Activated naive CD4-positive, alpha-beta T cell treated with anti-CD3 and anti-CD28 coated beads, Interleukin-2, amount 10 ng/mL, durations not matched to agents 7 days and 5 days (primary cell): ENCODE data around the gene MAMDC4.
A peak's percentile ranks its signal among the peaks of the same experiment; 100 is the strongest.
"Not testable (repeated sequence)": the region's sequence is repeated elsewhere in the genome, so short reads cannot be mapped to it uniquely, and the experiment has no call there.

Experiments used
- CTCF ChIA-PET: fragments of 350-600 bp; sonication (Branson Sonifier 250); formaldehyde crosslinking; loops from one replicate; lab custom pipeline; 2021; ENCODE audit warnings: antibody characterized with exemption; lab: Charles Lee
- DNase-seq: peaks from one replicate; pipeline ENCODE4 v3.0.0-alpha.2; 2020
- H3K27ac Mint-ChIP-seq: one replicate; pipeline ENCODE4 v1.8.0; 2021; ENCODE audit warnings: mild to moderate bottlenecking, moderate library complexity, mixed read lengths
- H3K27me3 Mint-ChIP-seq: one replicate; pipeline ENCODE4 v1.8.0; 2021; ENCODE audit warnings: mild to moderate bottlenecking, mixed read lengths
- H3K36me3 Mint-ChIP-seq: one replicate; pipeline ENCODE4 v1.8.0; 2021; ENCODE audit warnings: mixed read lengths
- H3K4me1 Mint-ChIP-seq: one replicate; pipeline ENCODE4 v1.8.0; 2021; ENCODE audit warnings: mixed read lengths
- H3K4me3 Mint-ChIP-seq: one replicate; pipeline ENCODE4 v1.8.0; 2021; ENCODE audit warnings: mild to moderate bottlenecking, moderate library complexity, mixed read lengths
- H3K9me3 Mint-ChIP-seq: one replicate; pipeline ENCODE4 v1.8.0; 2021; ENCODE audit warnings: mixed read lengths

Gene MAMDC4

DNA sequence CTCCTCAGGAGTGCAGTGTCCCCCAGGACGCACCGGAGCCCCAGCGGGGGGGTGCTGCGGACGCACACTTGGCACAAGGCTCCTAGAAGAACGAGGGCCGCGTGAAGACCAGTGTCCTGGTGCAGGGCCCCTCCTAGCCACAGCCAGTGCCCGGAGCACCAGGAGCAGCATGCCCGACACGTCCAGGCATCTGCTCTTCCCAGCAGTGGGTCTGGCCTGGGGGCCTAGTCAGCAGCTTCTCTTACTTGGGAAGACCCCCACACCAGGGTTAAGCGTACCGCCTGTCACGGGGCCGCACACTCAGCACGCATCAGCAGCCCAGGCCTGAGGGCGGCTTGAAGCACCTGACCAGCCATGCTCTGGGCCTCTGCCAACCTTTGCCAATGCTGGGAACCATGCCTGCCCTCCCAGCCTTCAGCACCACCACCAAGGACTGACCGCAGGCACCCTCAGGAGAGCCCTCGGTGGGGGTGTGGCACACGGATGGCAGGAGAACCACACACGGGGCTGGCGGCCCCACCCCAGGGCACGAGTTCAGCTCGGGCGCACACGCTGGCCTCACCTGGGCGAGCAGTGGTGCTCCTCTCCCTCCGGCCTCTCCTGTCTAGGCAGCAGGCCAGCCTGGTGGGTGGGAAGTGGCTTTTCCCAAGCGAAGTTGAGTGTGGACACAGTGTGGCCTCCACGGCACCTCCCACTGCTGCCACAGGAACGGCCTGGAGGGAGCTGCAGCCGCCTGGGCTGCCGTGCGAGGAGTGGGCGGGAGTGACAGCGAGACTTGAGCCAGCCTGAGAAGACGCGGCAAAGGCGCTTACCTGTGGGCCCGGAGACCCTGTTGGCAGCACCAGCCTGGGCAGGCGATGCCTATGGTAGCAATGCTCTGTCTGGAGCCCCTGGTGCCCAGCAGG lies 21.9 kb upstream of the MAMDC4 start:
- no peaks in the 10 kb centered on the region for H3K27me3 Mint-ChIP-seq
- no peaks in the 10 kb centered on the region for H3K4me1 Mint-ChIP-seq
- DNase-seq, result no peak
- H3K27ac Mint-ChIP-seq, result no peak overlapping the region
- no peaks in the 10 kb centered on the region for H3K9me3 Mint-ChIP-seq
- no peak overlapping the region for H3K4me3 Mint-ChIP-seq
- peaks cover 26% of the 10 kb centered on the region for H3K36me3 Mint-ChIP-seq
- CTCF ChIA-PET, result no interaction called here

DNA sequence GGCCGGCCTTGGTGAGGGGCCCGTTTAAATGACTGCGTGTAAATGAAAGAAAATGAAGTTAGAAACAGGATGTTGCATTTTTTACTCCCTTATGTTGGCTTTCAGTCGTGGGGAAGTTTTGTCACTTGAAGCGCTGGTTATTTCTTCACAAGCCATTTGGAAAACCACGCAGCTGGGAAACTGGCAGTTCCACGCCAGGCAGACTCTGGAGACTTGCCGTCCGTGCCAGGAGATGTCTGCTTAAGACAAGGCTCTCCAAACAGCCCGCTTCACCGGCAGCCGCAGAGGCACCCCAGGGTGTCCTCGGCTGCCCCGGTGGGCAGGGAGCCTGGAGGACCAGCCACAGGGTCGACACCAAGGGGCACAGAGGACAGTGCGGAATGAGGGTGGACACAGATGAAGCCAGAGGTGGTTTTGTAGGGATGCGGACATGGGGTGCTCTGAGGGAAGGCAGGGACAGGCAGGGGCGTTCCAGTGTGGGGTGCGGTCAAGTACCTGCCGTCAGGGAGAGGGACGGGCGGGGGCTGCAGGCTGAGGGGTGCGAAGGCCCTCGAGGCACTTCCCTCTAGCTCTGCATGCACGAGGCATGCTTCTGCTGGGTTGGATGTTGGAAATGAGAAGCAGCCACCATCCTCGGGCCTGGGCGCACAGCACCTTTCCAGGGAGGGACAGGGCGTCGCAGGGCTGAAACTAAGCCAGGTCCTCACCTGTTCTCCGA lies 21.0 kb upstream of the MAMDC4 start:
- Mint-ChIP-seq H3K36me3 (peaks cover 26% of the 10 kb centered on the region), H3K27ac (no peak overlapping the region), H3K9me3 (no peaks in the 10 kb centered on the region), H3K27me3 (no peaks in the 10 kb centered on the region), H3K4me3 (no peak overlapping the region), H3K4me1 (no peaks in the 10 kb centered on the region)
- CTCF ChIA-PET, result no interaction called here
- DNase-seq, result no peak

DNA sequence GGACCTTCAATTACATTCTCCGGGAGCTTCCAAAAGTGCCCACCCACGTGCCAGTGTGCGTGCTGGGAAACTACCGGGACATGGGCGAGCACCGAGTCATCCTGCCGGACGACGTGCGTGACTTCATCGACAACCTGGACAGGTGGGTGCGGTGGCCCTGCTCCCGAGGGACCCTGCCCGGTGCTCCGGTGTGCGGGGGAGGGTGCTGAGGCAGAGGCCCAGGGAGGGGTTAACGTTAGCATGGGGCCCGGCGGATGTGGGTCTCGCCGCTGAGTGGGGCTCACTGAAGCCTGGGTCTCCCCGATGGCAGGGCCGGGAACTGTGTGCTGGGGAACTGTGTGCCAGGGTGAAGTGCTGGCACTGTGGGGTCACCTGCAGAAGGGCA lies 20.4 kb upstream of the MAMDC4 start:
- Mint-ChIP-seq H3K4me1 (no peaks in the 10 kb centered on the region), H3K4me3 (no peak overlapping the region), H3K36me3 (peaks cover 26% of the 10 kb centered on the region), H3K27me3 (no peaks in the 10 kb centered on the region), H3K9me3 (no peaks in the 10 kb centered on the region), H3K27ac (no peak overlapping the region)
- DNase-seq, result no peak
- CTCF ChIA-PET, result interaction anchor here (2.6 kb wide), 1 partner anchor 11 kb away, joined by 10 read pairs; the partner anchor contains the start of gene AJM1

DNA sequence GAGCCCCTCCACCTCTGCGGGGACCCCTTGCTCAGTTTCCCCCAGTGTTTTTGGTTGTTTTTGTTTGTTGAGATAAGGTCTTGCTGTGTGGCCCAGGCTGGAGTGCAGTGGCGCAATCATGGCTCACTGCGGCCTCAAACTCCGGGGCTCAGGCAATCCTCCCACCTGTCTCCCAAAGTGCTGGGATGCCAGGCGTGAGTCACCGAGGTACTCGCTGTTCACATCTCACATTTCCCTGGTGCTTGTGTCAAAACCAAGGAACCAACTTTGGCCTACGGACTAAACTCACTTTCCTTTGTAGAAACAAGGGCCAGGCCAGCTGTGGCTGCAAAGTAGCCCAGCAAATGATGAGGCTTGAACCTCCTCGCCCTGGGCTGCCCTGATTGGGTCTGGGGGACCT lies 19.6 kb upstream of the MAMDC4 start:
- H3K36me3 Mint-ChIP-seq, result peaks cover 26% of the 10 kb centered on the region
- H3K4me3 Mint-ChIP-seq, result no peak overlapping the region
- no peaks in the 10 kb centered on the region for H3K27me3 Mint-ChIP-seq
- H3K4me1 Mint-ChIP-seq, result no peaks in the 10 kb centered on the region
- CTCF ChIA-PET, result interaction anchor here (2.6 kb wide), 1 partner anchor 10 kb away, joined by 10 read pairs; the partner anchor contains the start of gene AJM1
- DNase-seq, result no peak
- H3K27ac Mint-ChIP-seq, result no peak overlapping the region
- no peaks in the 10 kb centered on the region for H3K9me3 Mint-ChIP-seq

DNA sequence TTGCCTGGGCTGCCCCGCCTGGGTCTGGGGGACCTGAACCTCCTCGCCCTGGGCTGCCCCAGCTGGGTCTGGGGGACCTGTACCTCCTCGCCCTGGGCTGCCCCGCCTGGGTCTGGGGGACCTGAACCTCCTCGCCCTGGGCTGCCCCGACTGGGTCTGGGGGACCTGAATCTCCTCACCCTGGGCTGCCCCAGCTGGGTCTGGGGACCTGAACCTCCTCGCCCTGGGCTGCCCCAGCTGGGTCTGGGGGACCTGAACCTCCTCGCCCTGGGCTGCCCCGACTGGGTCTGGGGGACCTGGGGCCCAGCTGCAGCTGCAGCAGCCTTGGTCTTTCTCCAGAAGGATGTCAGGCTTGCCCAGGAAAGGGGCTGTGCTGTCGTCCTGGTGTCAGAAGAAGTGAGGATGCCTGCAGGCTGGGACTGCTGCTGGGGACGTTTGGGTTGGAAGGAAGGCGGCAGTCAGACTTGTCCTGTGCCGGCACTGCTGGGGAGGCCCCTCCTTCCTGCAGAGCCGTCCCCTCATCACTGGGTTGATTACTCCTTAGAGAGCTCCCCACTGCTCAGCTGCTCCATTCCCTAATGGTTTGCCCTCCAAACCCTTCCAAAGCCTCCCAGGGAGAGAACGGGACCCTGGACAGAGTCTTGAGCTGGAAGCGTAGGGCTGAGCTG lies 18.6 kb upstream of the MAMDC4 start:
- peaks cover 26% of the 10 kb centered on the region for H3K36me3 Mint-ChIP-seq
- H3K4me1 Mint-ChIP-seq, H3K9me3 Mint-ChIP-seq, H3K27me3 Mint-ChIP-seq, DNase-seq, H3K27ac Mint-ChIP-seq, H3K4me3 Mint-ChIP-seq: not testable (repeated sequence)
- CTCF ChIA-PET, result interaction anchor here (2.6 kb wide), 1 partner anchor 9 kb away, joined by 10 read pairs; the partner anchor contains the start of gene AJM1

DNA sequence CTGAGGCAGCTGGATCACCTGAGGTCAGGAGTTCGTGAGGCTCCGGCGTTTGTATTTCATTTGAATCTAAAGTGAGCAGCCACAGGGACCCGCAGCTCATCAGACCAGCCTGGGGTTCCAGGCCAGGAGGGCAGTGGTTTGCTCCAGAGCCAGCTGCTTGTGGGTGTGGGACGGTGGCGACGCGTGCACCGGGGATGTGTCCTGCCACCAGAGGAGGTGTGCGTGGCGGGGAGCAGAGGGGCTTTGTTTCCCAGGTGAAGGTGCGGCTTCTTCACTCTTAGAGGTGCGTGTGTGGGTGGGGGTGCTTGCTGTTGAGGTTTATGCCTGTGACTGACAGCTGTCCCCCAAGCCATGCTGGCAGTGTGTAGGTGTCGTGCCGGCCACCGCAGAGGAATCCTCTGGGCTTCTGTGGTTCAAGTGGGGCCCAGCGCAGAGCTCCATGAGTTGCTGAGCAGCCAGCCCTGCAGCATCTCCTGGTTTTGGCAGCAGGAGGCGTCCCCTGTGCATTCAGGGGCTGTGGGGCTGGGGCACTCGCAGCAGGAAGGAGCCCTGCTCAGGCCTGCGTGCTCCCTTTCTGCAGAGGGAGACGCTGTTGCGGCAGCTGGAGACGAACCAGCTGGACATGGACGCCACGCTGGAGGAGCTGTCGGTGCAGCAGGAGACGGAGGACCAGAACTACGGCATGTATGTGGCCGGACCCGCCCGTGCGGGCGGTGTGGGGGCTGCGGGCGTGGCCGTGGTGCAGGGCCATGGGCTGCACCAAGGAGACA lies 16.8 kb upstream of the MAMDC4 start:
- no peaks in the 10 kb centered on the region for H3K27me3 Mint-ChIP-seq
- no peaks in the 10 kb centered on the region for H3K9me3 Mint-ChIP-seq
- no peak for DNase-seq
- H3K36me3 Mint-ChIP-seq, result peaks cover 17% of the 10 kb centered on the region
- H3K4me1 Mint-ChIP-seq, result peaks cover 3% of the 10 kb centered on the region
- CTCF ChIA-PET, result no interaction called here
- H3K4me3 Mint-ChIP-seq, result no peak overlapping the region
- H3K27ac Mint-ChIP-seq, result no peak overlapping the region

DNA sequence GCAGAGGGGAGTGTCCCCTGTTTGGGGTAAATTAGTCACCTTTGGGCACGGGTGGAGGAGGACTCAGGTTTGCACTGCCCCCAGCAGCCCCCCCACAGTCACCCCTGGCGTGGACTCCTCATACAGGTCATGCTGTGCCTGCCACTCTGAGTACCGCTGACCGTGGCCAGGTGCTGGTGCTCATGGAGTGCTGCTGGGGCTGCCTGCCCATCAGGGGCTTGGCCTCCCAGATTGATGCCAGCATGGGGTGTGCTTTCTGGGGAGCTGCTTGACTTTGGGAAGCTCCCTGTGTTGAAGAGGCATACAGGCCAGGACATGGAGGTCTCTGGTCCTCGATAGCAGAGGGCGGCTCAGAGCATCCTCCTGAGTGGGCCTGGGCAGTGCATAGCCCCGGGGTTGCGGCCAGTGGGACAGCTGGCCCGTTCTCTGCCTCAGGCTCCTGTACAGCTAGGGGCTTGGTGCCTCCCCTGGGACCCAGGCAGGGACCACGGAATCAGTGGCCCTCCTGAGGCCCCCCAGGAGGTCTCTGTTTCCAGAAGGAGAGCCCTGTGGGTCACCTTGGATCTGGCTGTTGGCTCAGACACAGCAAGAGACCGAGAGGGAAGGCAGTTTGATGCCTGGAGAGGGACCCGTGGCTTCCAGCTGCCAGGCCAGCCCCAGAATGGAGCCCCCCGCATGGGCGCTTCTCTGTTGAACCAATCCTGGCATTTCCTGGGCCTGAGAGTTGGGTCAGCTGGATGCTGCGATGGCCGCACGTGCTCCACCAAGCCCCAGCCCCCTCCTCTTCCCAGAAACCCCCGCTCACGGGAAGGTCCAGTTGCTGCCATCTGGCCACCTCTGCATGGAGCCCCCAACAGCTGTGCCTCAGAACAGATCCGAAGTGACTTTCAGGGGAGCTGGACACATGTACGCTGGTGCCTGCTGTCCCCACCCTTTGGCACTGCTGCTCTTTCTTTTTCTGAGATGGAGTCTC lies 15.9 kb upstream of the MAMDC4 start:
- Mint-ChIP-seq H3K27me3 (no peaks in the 10 kb centered on the region), H3K9me3 (no peaks in the 10 kb centered on the region), H3K4me3 (no peak overlapping the region), H3K27ac (no peak overlapping the region), H3K4me1 (peaks cover 5% of the 10 kb centered on the region), H3K36me3 (peaks cover 16% of the 10 kb centered on the region)
- CTCF ChIA-PET, result no interaction called here
- no peak for DNase-seq

DNA sequence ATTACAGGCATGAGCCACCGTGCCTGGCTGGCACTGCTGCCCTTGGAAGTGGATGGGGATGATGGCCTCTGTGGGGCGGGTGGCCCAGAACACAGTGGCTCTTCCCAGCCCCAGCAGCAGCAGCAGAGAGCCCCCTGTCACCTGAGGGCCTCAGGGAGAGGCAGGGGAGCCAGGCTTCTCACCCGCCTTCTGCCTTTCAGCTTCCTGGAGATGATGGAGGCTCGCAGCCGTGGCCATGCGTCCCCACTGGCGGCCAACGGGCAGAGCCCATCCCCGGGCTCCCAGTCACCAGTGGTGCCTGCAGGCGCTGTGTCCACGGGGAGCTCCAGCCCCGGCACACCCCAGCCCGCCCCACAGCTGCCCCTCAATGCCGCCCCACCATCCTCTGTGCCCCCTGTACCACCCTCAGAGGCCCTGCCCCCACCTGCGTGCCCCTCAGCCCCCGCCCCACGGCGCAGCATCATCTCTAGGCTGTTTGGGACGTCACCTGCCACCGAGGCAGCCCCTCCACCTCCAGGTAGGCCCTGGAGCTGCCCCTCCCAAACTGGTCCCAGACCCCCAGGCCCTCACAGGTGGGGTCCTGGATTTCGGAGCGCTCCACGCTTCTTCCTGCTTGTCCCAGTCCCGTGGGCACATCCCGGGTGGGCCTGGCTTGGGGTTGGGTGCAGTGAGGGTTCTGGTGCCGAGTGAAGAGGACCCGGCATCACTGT lies 14.8 kb upstream of the MAMDC4 start:
- CTCF ChIA-PET, result no interaction called here
- DNase-seq, result no peak
- Mint-ChIP-seq H3K9me3 (no peaks in the 10 kb centered on the region), H3K27ac (no peak overlapping the region), H3K36me3 (peaks cover 9% of the 10 kb centered on the region), H3K4me3 (no peak overlapping the region), H3K27me3 (peaks cover 3% of the 10 kb centered on the region), H3K4me1 (peaks cover 9% of the 10 kb centered on the region)

DNA sequence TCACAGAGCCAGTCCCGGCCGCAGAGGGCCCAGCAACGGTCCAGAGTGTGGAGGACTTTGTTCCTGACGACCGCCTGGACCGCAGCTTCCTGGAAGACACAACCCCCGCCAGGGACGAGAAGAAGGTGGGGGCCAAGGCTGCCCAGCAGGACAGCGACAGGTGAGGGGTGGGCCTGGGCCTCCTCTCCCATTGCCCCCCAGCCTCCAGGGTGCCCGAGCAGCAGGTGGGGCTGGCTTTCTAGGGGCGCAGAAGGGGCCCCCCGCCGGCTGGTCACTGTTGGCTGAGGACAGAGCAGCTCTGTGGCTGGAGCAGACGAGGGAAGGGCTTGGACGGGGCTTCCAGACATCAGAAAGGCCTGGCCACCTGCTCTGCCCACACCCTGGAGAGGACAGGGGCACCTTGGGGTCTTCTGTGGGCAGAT lies 14.3 kb upstream of the MAMDC4 start:
- CTCF ChIA-PET, DNase-seq, H3K9me3 Mint-ChIP-seq, H3K27ac Mint-ChIP-seq, H3K36me3 Mint-ChIP-seq, H3K27me3 Mint-ChIP-seq, H3K4me3 Mint-ChIP-seq: not testable (repeated sequence)
- H3K4me1 Mint-ChIP-seq, result peaks cover 11% of the 10 kb centered on the region

DNA sequence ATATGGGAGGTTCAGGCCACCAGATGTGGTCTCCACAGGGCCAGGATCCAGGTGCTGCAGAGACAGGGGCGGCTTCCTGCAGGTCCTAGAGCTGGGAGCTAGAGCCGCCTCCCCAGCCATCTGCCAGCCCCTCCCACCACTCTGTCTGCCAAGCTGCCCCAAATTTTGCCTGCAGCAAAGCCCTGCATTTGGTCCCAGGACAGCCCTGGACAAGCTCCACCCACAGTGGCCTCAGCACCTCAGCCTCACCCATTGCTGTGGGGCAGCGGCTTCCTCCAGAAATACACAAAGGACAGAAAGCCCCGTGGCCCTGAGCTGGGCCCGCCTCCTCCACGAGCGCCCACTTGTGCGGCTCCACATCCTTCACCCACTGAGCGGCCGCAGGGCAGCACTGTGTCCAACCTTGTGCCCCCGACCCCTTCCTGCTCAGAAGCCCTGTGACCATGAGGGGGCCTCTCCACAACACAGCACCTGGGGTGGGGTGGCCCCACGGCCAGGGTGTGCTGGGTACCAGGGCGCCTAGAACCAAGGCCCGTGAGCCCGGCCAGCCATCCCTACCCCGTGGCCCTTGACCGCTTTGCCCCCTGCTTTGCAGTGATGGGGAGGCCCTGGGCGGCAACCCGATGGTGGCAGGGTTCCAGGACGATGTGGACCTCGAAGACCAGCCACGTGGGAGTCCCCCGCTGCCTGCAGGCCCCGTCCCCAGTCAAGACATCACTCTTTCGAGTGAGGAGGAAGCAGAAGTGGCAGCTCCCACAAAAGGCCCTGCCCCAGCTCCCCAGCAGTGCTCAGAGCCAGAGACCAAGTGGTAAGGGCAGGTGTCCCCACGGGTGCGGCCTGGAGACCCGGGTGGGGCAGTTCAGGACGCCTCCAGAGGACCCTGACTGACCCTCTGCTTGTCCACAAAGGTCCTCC lies 13.6 kb upstream of the MAMDC4 start:
- Mint-ChIP-seq H3K27ac (no peak overlapping the region), H3K4me3 (no peak overlapping the region), H3K27me3 (peaks cover 8% of the 10 kb centered on the region), H3K36me3 (peaks cover 9% of the 10 kb centered on the region), H3K4me1 (peaks cover 14% of the 10 kb centered on the region), H3K9me3 (no peaks in the 10 kb centered on the region)
- CTCF ChIA-PET, result no interaction called here
- no peak for DNase-seq

DNA sequence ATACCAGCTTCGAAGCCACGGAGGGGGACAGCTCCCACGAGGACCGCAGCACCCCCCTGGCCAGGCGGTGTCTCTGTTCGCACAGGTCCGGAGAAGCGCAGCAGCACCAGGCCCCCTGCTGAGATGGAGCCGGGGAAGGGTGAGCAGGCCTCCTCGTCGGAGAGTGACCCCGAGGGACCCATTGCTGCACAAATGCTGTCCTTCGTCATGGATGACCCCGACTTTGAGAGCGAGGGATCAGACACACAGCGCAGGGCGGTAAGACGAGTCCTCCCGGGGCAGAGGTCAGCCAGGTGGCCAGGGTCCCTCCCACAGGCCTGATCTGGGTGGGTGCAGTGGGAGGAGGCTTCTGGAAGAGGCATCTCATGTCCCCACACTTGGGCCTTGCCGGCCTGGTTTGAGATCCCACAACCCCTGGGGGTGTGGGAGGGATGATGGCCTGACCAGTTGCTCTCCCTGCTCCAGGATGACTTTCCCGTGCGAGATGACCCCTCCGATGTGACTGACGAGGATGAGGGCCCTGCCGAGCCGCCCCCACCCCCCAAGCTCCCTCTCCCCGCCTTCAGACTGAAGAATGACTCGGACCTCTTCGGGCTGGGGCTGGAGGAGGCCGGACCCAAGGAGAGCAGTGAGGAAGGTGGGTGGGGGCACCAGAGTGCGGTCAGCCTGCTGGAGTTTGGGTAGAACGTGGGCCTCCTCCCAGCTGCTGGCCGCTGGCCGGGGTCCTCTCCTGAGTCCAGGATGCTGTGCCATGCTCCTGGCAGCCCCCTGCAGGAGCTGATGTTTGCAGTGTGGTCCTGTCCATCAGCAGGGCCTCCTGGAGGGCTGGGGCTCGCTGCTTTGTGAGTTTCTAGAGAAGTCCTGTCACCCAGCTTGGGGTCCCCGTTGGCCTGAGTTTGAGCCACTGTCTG lies 12.7 kb upstream of the MAMDC4 start:
- no peak for DNase-seq
- Mint-ChIP-seq H3K4me3 (no peak overlapping the region), H3K4me1 (peaks cover 15% of the 10 kb centered on the region), H3K36me3 (peaks cover 3% of the 10 kb centered on the region), H3K27ac (peak overlapping the region; percentile 14), H3K9me3 (no peaks in the 10 kb centered on the region), H3K27me3 (peaks cover 17% of the 10 kb centered on the region)
- CTCF ChIA-PET, result no interaction called here
